DND-41 (cell line): ENCODE results near the gene MAP2K4.

Experiments
- CTCF ChIP-seq: IDR thresholded peaks from 2 replicates; pipeline ENCODE4 v1.5.1; 2012; ENCODE audit warnings: borderline replicate concordance, low read length, moderate library complexity, mild to moderate bottlenecking; ENCODE audit not compliant: poor library complexity, severe bottlenecking; ENCODE audit errors: extremely low read depth
- EZH2 ChIP-seq: IDR thresholded peaks from 3 replicates; pipeline ENCODE4 v1.6.1; 2012; ENCODE audit warnings: borderline replicate concordance, low read depth, mild to moderate bottlenecking, moderate library complexity, low read length, inconsistent platforms; ENCODE audit not compliant: severe bottlenecking

- TF ChIP-seq CTCF (no peak), EZH2 (no peak)
Measured at GRCh38 chr17:11991461-11991860, 29.2 kb upstream of the MAP2K4 start.
